ENCODE measurements around the gene DDT. TPM values are rescaled to one million over a fixed set of nuclear protein-coding genes. Genes with fewer than 3 reads are reported as not detected.
A peak's percentile ranks its signal among the peaks of the same experiment; 100 is the strongest.
"Not testable (repeated sequence)": the region's sequence is repeated elsewhere in the genome, so short reads cannot be mapped to it uniquely, and the experiment has no call there.

DDT gene
- total RNA-seq, 1 donor from 2014 or later = 74.0 TPM

DNA sequence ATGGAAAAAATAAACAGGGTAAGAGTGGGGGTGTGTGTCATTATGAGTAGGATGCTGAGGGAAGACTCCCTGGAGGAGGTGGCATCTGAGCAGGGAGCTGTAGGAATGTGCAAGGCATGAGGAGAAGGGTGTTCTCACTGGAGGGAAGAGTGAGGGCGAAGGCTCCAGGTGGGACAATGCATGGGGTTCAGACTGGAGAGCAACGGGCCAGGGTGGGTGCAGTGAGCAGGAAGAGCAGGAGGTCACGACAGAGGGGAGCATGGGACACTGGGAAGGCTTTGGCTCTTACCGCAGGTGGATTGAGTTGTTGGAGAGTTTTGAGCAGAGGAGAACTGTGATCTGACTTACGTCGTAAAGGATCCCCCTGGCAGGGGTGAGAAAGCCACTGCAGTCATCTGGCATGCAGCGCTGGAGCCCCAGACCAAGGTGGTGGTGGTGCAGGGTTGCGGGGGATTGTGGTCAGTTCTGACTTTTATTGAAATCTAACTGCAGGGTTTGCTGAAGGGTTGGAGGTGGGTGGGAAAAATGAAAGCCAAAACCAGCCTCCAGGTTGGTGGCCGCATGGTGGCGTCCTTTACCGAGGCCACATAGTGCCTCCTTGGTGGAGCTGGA lies 21.3 kb downstream of the DDT start:
- not testable (repeated sequence) for H3K36me3 Mint-ChIP-seq (ENCODE audit: low read depth); H3K4me1 Mint-ChIP-seq; H3K4me3 Mint-ChIP-seq; DNase-seq (ENCODE audit: low read depth, low spot score); H3K9me3 Mint-ChIP-seq; H3K27me3 Mint-ChIP-seq (ENCODE audit: low read depth)
- H3K27ac Mint-ChIP-seq (ENCODE audit: unreplicated experiment) = peak overlapping the region; percentile 73

GRCh38 chr22:23951383-23951782 lies 22.9 kb downstream of the DDT start:
- H3K9me3 Mint-ChIP-seq; H3K4me3 Mint-ChIP-seq; H3K27me3 Mint-ChIP-seq (ENCODE audit: low read depth); H3K36me3 Mint-ChIP-seq (ENCODE audit: low read depth); DNase-seq (ENCODE audit: low read depth, low spot score); H3K4me1 Mint-ChIP-seq: not testable (repeated sequence)
- peak overlapping the region; percentile 81 for H3K27ac Mint-ChIP-seq (ENCODE audit: unreplicated experiment)

DNA sequence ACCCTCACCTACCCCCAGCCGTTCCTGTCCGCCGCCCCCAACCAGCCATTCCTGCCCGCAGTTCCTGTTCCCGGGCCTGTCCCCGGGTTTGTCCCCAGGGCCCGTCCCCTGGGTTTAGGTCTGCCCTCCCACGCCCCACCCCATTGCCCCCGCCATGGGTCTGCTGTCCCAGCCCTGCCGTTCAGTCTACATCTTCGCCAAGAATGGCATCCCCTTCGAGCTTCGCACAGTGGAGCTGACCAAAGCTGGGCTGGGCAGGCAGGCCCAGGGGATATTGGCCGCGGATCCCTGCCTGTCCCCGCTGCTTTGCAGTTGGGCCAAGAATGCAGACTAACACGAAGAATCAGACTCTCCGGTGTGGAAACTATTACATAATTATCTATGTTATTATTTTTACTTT lies 24.5 kb downstream of the DDT start:
- H3K36me3 Mint-ChIP-seq (ENCODE audit: low read depth); H3K4me1 Mint-ChIP-seq; H3K9me3 Mint-ChIP-seq; H3K4me3 Mint-ChIP-seq; H3K27me3 Mint-ChIP-seq (ENCODE audit: low read depth); H3K27ac Mint-ChIP-seq (ENCODE audit: unreplicated experiment); DNase-seq (ENCODE audit: low read depth, low spot score): not testable (repeated sequence)

DNA sequence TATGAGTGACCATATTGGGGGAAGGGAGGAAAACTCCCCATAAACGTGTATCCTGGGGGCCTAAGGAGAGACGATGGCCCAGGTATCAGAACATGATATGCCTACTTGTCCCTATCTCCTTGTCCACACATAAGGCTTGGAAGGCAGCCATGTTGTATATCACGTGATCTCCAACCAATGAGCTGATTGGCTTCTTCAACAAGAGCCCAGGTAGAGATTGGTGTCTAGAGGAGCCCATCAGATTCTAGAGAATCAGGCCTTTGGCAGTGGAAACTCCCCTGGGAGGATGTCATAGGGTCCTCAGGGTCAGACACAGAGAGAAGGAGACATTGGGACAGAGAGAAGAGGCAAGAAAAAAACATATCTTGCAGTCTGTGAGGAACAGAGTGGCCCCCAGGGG lies 26.9 kb downstream of the DDT start:
- not testable (repeated sequence) for H3K36me3 Mint-ChIP-seq (ENCODE audit: low read depth); H3K27ac Mint-ChIP-seq (ENCODE audit: unreplicated experiment); DNase-seq (ENCODE audit: low read depth, low spot score); H3K4me3 Mint-ChIP-seq; H3K4me1 Mint-ChIP-seq; H3K9me3 Mint-ChIP-seq; H3K27me3 Mint-ChIP-seq (ENCODE audit: low read depth)

DNA sequence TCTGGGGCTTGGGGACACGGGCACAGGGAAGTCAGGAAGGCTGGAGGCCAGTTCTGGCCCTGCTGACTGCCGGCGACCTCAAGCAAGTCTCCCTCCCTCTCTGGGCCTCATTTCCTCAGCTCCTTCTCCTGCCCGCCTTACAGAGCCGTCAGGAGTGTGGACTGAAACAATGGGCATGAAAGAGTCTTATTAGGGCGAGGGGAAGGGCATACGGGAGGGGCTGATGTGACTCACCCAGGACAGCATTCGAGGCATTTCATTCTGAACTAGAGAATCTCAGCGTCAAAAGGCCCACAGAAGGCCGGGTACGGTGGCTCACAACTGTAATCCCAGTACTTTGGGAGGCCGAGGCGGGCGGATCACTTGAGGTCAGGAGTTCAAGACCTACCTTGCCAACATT lies 34.1 kb downstream of the DDT start:
- not testable (repeated sequence) for DNase-seq (ENCODE audit: low read depth, low spot score); H3K36me3 Mint-ChIP-seq (ENCODE audit: low read depth); H3K9me3 Mint-ChIP-seq; H3K4me1 Mint-ChIP-seq; H3K4me3 Mint-ChIP-seq; H3K27ac Mint-ChIP-seq (ENCODE audit: unreplicated experiment); H3K27me3 Mint-ChIP-seq (ENCODE audit: low read depth)

- H3K27me3 Mint-ChIP-seq (ENCODE audit: low read depth) = no peaks in the 10 kb centered on the region
- no peaks in the 10 kb centered on the region for H3K9me3 Mint-ChIP-seq
- TF ChIP-seq CTCF (conservative IDR thresholded peaks at IDR 0.05) = no peak
- no peak for DNase-seq (ENCODE audit: low read depth, low spot score)
- H3K4me1 Mint-ChIP-seq = no peaks in the 10 kb centered on the region
- H3K27ac Mint-ChIP-seq (ENCODE audit: unreplicated experiment) = no peak overlapping the region
- H3K36me3 Mint-ChIP-seq (ENCODE audit: low read depth) = no peaks in the 10 kb centered on the region
- no peak overlapping the region for H3K4me3 Mint-ChIP-seq
Observed at GRCh38 chr22:23939017-23939357, 35.3 kb downstream of the DDT start.

DNA sequence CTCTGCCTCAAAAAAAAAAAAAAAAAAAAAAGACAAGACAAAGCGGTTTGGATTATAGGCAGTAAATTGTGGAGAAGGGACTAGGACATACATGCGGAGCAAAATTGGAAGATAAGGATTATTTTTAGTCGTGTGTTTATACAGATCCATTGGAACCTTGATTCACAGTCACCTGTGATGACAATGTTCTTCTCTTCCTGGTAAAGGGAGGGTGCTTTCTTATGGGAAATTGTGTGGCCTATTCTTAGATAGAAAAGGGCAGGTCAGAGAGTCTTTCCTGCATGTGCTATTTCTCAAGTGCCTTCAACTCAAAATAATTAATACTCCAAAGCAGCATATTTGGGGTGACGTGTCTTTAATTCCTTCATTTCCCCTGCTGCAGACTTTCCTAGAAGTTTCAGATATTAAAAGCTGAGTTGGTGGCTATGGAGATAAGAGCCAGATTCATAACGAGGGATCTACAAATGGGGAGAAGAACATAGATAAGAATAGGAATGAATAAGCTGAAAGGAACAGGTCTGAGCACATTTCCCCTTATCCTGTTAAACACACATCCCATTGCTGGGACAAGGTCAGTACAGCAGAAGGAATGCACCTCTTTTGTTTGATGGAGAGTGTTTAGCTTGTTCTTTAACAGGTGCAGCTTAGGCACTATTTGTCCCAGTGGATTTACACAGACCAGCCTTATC lies 35.8 kb downstream of the DDT start:
- Mint-ChIP-seq H3K36me3 (ENCODE audit: low read depth) (no peaks in the 10 kb centered on the region), H3K27me3 (ENCODE audit: low read depth) (no peaks in the 10 kb centered on the region), H3K4me1 (no peaks in the 10 kb centered on the region), H3K27ac (ENCODE audit: unreplicated experiment) (no peak overlapping the region), H3K9me3 (no peaks in the 10 kb centered on the region), H3K4me3 (no peak overlapping the region)
- TF ChIP-seq CTCF (conservative IDR thresholded peaks at IDR 0.05) = no peak
- no peak for DNase-seq (ENCODE audit: low read depth, low spot score)

DNA sequence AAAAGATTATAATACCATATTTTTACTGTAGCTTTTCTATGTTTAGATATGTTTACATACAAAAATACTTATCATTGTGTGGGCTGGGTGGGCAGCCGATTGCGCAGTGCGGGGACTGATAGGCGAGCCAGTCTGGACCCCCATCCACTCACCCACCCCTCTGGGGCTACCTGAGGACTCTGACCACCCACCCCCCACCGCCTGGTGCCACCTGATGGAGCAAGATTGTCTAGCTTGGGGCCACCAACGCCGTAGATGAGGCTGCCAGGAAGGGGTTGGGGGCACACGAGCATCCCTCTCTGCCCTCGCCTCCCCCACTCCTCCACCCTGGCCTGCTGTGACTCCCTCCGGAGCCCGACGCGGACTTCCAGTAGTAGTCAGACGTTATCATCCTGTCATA lies 47.7 kb downstream of the DDT start:
- no peak for DNase-seq (ENCODE audit: low read depth, low spot score)
- Mint-ChIP-seq H3K27ac (ENCODE audit: unreplicated experiment) (no peak overlapping the region), H3K27me3 (ENCODE audit: low read depth) (no peaks in the 10 kb centered on the region), H3K9me3 (peaks cover 8% of the 10 kb centered on the region), H3K4me3 (no peak overlapping the region), H3K36me3 (ENCODE audit: low read depth) (peaks cover 52% of the 10 kb centered on the region), H3K4me1 (no peaks in the 10 kb centered on the region)
- TF ChIP-seq CTCF (conservative IDR thresholded peaks at IDR 0.05) = no peak
